MG63 (cell line): ENCODE results near the gene ALDH7A1. TPM values are rescaled to one million over a fixed set of nuclear protein-coding genes. Genes with fewer than 3 reads are reported as not detected.
"Not testable (repeated sequence)": the region's sequence is repeated elsewhere in the genome, so short reads cannot be mapped to it uniquely, and the experiment has no call there.

Experiments used
- DNase-seq: peaks from one replicate; pipeline ENCODE4 v3.0.0-alpha.2; 2020
- H3K27me3 ChIP-seq: fragments of 250-450 bp; sonication (Bioruptor Pico); 2 replicates; pipeline ENCODE4 v1.5.1; 2020; ENCODE audit warnings: mild to moderate bottlenecking, moderate library complexity
- H3K36me3 ChIP-seq: fragments of 250-450 bp; sonication (Bioruptor Pico); 2 replicates; pipeline ENCODE4 v1.5.1; 2020; ENCODE audit warnings: mild to moderate bottlenecking, moderate library complexity
- H3K4me3 ChIP-seq: fragments of 250-450 bp; sonication (Bioruptor Pico); 2 replicates; pipeline ENCODE4 v1.5.1; 2020; ENCODE audit warnings: mild to moderate bottlenecking, moderate library complexity
- H3K9me3 ChIP-seq: fragments of 250-450 bp; sonication (Bioruptor Pico); 2 replicates; pipeline ENCODE4 v1.5.1; 2020; ENCODE audit warnings: mild to moderate bottlenecking, moderate library complexity
- total RNA-seq: library from RNA; depleted of rRNA; stranded (reverse); fragments of >200 nt; shearing (Covaris generic); gene quantifications from 2 replicates; pipeline ENCODE4 v1.2.3, GENCODE V29; 2014; ENCODE audit warnings: low replicate concordance

Gene ALDH7A1
- total RNA-seq, 1 experiment from 2014 or later = 103 TPM

DNA sequence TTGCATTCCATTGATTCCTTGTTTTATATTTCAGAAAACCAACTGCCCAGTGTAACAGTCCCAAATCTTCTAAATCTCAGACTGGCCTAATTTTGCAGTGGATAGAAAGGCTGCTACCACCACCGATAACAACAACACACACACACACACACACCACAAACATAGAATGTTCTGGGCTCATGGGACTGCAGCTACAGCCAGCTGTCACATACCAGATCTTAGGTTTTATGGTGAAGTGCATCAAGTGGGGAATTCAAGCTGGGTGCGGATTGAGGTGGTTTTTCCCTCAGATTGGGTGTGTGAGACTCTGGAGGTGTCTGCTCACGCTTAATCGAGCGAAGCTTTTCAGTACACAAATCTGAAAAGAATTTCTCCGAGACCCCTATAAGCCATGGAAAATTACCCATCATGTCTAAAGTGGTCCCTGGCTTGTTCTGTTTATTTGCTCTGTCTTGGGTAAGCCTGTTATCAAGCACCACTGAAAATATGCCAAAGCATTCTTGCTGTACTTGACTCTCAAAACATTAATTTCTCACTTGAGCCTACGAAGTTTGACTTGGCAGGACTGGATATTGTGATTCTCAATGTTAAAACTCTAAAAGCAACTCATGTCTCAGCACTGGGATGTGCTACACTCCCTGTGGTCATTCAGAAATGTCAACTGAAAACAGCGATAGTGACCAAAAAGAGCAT lies 71.1 kb downstream of the ALDH7A1 start:
- H3K4me3 ChIP-seq = no peak overlapping the region
- no peaks in the 10 kb centered on the region for H3K9me3 ChIP-seq
- DNase-seq = no peak
- no peaks in the 10 kb centered on the region for H3K27me3 ChIP-seq
- H3K36me3 ChIP-seq = no peaks in the 10 kb centered on the region

DNA sequence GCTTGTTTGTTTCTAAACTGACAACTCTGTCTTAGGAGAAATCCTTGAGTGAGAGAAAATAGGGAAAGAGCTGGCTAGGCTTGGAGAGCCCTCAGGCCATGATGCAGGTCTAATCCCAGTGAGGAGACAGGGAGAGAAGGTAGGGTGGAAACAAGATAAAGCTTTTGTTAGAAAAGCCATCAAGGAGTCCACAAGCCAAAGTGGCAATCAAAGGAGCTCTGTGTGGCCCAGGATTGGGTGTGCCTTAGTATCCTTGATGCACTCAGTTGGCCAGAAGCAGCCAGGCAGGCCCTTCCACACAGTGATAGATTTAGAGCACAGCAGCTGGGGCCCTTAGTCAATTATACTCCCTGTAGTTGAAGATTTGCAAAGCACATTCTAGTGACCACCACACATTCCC lies 73.9 kb downstream of the ALDH7A1 start:
- no peaks in the 10 kb centered on the region for H3K9me3 ChIP-seq
- no peak for DNase-seq
- no peaks in the 10 kb centered on the region for H3K27me3 ChIP-seq
- H3K4me3 ChIP-seq = no peak overlapping the region
- no peaks in the 10 kb centered on the region for H3K36me3 ChIP-seq

DNA sequence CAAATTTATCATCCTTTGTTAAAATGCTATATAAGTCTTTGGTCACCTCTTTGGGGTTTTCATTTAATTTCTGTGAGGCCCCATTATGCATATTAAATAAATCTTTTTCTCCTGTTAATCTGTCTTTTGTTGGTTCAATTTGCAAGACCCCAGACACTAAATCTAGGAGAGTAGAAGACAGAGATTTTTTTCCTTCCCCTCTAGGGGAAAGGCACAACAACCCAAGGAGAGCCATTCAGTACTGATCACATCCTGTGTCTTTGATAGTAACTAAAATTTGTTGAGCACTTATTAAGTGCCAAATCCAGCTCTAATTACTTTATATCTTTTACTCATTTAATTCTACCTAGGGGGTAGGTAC lies 74.4 kb downstream of the ALDH7A1 start:
- no peak overlapping the region for H3K4me3 ChIP-seq
- DNase-seq = no peak
- no peaks in the 10 kb centered on the region for H3K9me3 ChIP-seq
- H3K36me3 ChIP-seq = no peaks in the 10 kb centered on the region
- no peaks in the 10 kb centered on the region for H3K27me3 ChIP-seq

DNA sequence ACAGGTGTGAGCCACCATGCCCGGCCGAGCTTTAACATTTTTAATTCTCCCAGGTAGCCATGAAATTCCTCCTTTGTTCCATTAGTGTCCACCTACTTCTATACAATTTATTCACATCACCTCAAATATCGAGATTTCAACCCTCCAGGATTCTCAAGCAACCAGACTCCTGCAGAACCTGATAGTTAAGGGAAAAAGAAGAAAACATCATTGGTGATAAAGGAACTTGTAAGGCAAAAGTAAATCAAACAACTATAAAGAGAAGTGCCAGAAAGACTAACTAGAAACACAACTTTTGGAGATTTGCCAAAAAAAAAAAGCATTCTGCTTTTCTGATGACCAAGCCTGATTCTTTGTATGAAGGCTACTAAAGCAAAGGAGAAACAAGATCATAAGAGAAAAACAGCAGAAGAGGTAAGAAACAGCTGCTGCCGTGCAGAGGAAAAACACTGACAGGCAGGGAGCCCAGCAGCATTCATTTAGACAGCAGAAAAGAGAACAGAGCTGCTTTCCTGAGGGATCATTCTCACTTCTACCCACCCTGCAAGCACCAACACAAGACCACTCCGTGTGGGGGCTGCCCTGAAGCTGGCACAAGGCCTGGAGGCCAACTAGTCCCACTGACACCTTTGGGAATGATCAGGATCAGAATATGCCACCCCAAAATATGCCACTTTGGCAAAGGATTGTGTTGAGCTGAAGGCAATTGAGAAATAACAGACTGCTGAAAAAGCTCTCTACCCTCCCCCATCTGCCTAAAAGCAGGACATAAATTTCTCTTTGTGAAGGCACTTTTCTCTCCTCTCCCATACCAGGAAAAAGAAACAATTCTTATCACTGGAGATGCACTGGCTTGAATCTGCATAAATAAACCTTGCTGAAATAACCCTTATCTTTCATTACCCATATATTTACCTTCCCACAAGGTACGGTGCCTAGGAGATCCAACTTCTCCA lies 75.1 kb downstream of the ALDH7A1 start:
- Histone ChIP-seq H3K27me3 (no peaks in the 10 kb centered on the region), H3K4me3 (no peak overlapping the region), H3K9me3 (no peaks in the 10 kb centered on the region), H3K36me3 (no peaks in the 10 kb centered on the region)
- DNase-seq = no peak

DNA sequence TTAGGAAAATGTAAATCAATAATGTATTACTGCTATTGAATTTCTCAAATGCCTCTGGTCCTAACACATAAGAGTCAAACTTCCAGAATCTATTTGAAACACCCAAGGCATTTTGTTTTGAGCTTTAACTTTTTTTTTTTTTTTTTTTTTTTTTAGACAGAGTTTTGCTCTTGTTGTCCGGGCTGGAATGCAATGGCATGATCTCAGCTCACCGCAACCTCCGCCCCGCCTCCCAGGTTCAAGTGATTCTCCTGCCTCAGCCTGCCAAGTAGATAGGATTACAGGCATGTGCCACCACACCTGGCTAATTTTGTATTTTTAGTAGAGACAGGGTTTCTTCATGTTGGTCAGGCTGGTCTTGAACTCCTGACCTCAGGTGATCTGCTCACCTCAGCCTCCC lies 75.8 kb downstream of the ALDH7A1 start:
- DNase-seq = not testable (repeated sequence)

DNA sequence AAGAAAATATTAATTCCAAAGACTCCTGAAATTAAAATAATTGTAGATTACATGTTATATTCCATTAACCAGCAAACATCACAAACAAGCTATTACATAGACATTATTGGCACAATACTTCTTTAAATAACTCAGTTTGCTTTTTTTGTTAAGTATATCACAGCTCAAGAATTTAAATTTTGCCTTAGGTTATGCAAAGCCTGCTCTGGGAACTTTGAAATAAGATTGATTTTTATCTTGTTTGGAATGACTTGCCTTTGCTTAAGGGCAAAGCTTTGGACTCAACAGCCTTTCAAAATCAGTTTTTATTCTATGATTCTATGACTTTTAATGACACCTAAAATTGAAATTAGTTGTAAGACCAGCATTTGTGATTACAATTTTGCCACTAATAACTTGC lies 78.2 kb downstream of the ALDH7A1 start:
- no peak for DNase-seq

More for the DNA sequence above, 75.8 kb downstream of the ALDH7A1 start:
- not testable (repeated sequence) for H3K36me3 ChIP-seq, H3K4me3 ChIP-seq, H3K27me3 ChIP-seq, H3K9me3 ChIP-seq

DNA sequence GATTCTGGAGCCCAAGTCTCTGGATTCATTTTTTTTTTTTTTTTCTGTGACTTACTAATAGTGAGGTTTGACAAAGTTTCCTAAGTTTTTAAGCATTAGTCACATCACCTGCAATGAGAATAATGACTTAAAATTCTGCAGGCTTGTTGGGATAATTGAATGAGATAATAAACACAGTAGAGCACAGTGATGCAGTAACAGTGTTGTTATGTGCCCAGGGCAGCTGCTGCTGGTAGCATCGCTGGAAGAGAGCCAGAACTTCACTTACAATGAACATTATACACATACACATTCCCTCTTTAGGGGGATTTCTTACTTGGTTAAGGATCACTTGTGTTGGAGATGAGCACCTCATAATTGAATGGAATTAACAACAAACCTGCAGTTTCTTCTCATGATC lies 78.9 kb downstream of the ALDH7A1 start:
- no peaks in the 10 kb centered on the region for H3K36me3 ChIP-seq
- no peak for DNase-seq

More for the DNA sequence above, 78.2 kb downstream of the ALDH7A1 start:
- Histone ChIP-seq H3K9me3 (no peaks in the 10 kb centered on the region), H3K4me3 (no peak overlapping the region), H3K36me3 (no peaks in the 10 kb centered on the region), H3K27me3 (no peaks in the 10 kb centered on the region)

DNA sequence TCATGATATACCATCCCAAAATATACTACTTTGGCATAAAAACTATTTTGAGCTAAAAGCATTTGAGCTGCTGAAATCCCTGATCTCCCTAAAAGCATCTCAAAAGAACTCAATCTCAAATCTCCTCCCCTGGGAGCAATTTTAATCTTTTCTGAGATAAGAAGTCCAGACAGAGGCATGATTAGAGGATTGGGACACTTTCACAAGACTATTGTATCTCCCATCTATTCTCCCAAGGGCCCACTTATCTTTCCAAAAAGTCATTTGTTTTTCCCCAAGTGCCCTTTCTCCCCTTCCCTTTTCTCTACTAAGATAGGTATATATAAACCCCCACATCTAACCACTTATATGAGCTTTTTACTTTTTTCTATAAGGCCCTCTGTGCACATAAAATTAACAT lies 79.7 kb downstream of the ALDH7A1 start:
- no peaks in the 10 kb centered on the region for H3K9me3 ChIP-seq
- H3K4me3 ChIP-seq = no peak overlapping the region
- H3K36me3 ChIP-seq = no peaks in the 10 kb centered on the region
- no peak for DNase-seq
- H3K27me3 ChIP-seq = no peaks in the 10 kb centered on the region

More for the DNA sequence above, 78.9 kb downstream of the ALDH7A1 start:
- Histone ChIP-seq H3K27me3 (no peaks in the 10 kb centered on the region), H3K4me3 (no peak overlapping the region), H3K9me3 (no peaks in the 10 kb centered on the region)

DNA sequence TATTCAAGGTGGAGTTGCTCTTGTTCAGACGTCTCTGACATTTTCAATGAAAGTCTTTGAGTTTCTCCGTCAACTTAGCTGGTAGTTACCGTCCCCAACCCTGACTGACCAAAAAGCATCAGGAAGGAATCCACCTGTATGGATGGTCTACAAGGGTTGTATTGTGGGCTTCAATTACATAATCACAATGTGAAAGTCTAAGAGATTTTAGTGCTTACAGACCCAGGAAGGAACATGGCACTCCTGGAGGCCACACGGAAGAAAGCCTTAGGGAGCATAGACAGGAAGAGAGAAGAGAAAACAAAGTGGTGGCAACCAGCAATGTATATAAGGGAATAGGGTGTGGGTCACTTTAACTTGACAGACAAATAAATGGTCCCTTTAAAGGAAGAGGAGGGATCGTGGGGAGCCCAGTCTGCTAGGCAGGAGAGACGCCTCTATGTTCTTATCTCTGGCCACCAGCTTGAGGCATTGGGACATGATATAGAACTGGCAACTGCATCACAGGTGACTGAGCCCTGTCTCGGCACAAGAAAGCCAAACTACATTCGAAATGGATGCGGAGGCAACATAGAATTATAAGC lies 80.4 kb downstream of the ALDH7A1 start:
- H3K27me3 ChIP-seq = no peaks in the 10 kb centered on the region
- DNase-seq = no peak
- no peaks in the 10 kb centered on the region for H3K36me3 ChIP-seq
- H3K4me3 ChIP-seq = no peak overlapping the region
- H3K9me3 ChIP-seq = no peaks in the 10 kb centered on the region

DNA sequence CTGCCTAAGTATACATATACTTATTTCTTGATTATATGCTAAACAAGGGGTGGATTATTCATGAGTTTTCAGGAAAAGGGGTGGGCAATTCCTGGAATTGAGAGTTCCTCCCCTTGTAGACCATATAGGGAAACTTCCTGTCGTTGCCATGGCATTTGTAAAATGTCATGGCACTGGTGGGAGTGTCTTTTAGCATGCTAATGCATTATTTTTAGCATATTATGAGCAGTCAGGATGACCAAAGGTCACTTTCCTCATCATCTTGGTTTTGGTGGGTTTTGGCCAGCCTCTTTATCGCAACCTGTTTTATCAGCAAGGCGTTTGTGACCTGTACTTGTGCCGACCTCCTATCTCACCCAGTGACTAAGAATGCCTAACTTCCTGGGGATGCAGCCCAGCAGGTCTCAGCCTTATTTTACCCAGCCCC lies 80.9 kb downstream of the ALDH7A1 start:
- no peak for DNase-seq
- Histone ChIP-seq H3K36me3 (no peaks in the 10 kb centered on the region), H3K4me3 (no peak overlapping the region), H3K9me3 (no peaks in the 10 kb centered on the region), H3K27me3 (no peaks in the 10 kb centered on the region)

DNA sequence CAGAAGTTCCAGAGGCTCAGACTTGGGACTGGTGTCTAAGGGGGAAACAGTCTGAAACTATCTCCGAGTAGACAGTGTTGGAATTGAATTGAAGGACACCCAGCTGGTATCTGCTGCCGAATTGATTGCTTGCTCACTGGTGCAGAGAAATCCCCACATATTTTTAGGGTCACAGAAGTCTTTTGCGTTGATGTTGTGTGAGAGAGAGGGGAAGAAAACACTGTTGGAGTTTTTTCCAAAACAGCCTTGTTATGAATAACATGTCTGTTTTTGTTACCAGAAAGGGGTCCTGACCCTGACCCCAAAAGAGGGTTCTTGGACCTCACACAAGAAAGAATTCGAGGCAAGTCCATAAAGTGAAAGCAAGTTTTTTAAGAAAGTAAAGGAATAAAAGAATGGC lies 81.3 kb downstream of the ALDH7A1 start:
- Histone ChIP-seq H3K36me3 (no peaks in the 10 kb centered on the region), H3K27me3 (no peaks in the 10 kb centered on the region), H3K9me3 (no peaks in the 10 kb centered on the region), H3K4me3 (no peak overlapping the region)
- DNase-seq = no peak

DNA sequence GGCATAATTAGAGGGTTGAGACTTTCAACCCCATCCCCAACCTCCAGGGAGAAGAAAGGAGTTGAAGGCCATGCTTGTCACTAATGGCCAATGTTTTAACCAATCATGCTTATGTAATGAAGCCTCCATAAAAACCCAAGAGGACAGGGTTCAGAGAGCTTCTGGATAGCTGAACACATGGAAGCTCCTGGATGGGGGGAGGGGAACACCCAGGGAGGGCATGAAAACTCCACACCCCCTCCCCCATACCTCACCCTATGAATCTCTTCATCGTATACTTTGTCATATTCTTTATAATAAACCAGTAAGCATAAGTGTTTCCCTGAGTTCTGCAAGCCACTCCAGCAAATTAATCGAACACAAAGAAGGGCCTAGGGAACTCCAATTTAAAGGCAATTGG lies 81.7 kb downstream of the ALDH7A1 start:
- no peaks in the 10 kb centered on the region for H3K36me3 ChIP-seq
- H3K27me3 ChIP-seq = no peaks in the 10 kb centered on the region
- no peak overlapping the region for H3K4me3 ChIP-seq
- no peaks in the 10 kb centered on the region for H3K9me3 ChIP-seq
- DNase-seq = no peak

DNA sequence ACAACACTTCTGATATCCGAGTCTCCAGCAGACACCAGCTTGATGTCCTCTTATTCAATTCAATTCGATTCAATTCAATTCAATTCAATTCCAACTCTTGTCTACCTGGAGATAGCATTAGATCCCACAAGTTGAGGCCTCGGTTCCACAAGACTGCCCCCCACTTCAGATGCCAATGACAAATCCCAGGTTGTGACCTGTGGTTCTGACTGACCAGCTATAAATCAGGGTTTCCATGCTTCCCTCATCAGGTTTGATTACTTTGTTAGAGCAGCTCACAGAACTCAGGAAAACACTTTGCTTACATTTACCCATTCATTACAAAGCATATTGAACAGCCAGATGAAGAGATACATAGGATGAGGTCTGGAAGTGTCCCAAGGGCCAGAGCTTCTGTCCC lies 82.6 kb downstream of the ALDH7A1 start:
- H3K36me3 ChIP-seq = no peaks in the 10 kb centered on the region
- H3K4me3 ChIP-seq = no peak overlapping the region
- H3K27me3 ChIP-seq = no peaks in the 10 kb centered on the region
- no peak for DNase-seq
- no peaks in the 10 kb centered on the region for H3K9me3 ChIP-seq

DNA sequence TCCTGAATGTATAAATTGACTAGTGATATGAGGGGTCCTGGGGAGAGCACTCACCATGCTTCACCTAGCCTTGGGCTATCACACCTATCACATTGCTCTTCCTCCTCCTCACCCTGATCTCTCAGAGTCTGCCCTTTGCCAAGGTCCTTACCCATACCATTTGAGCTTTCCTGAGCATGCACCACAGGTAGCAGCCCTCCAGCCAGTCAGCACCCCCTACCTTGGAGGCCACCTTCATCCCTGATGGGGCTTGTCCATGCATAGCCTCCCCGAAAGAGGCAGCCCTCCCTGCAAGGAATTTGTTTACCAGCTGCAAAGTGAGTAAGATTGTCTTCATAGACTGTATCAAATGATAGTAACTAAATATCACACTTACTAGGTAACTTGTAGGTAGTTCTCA lies 83.1 kb downstream of the ALDH7A1 start:
- Histone ChIP-seq H3K4me3 (no peak overlapping the region), H3K27me3 (no peaks in the 10 kb centered on the region), H3K36me3 (no peaks in the 10 kb centered on the region), H3K9me3 (no peaks in the 10 kb centered on the region)
- no peak for DNase-seq

DNA sequence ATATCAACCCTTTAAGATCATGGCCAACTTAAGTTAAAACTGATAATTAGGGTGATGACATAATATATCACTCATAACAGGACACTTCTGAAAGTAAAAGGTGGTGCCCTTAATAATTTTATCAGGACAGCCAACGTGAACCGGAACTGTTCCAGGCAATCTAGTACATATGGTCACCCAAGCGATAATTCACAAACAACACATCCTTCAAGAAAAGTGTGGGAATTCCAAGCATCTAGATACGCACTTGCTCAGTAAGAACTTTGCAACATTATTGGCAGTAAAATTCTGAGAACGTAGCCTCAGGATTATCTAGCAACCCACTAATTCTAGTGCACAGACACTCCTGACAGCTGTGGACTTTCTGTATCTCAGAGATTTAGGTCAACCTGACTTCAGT lies 85.7 kb downstream of the ALDH7A1 start:
- Histone ChIP-seq H3K9me3 (no peaks in the 10 kb centered on the region), H3K27me3 (no peaks in the 10 kb centered on the region), H3K4me3 (no peak overlapping the region), H3K36me3 (no peaks in the 10 kb centered on the region)
- DNase-seq = no peak

DNA sequence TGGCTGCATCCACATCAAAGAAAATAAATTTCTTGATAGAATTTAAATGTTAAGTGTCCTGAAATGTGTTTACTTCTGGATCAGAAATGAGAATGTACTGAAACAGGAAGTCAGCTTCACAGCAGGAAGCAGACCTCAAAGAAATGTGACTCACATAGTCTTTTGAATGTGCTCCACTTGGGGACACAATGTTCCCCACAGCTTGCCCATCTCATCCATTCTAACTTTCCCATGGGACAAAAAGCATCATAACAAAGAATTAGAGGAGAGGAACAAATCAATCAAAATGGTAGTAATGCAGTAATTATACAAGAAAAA lies 86.1 kb downstream of the ALDH7A1 start:
- no peak for DNase-seq
- Histone ChIP-seq H3K9me3 (no peaks in the 10 kb centered on the region), H3K4me3 (no peak overlapping the region), H3K36me3 (no peaks in the 10 kb centered on the region), H3K27me3 (no peaks in the 10 kb centered on the region)

DNA sequence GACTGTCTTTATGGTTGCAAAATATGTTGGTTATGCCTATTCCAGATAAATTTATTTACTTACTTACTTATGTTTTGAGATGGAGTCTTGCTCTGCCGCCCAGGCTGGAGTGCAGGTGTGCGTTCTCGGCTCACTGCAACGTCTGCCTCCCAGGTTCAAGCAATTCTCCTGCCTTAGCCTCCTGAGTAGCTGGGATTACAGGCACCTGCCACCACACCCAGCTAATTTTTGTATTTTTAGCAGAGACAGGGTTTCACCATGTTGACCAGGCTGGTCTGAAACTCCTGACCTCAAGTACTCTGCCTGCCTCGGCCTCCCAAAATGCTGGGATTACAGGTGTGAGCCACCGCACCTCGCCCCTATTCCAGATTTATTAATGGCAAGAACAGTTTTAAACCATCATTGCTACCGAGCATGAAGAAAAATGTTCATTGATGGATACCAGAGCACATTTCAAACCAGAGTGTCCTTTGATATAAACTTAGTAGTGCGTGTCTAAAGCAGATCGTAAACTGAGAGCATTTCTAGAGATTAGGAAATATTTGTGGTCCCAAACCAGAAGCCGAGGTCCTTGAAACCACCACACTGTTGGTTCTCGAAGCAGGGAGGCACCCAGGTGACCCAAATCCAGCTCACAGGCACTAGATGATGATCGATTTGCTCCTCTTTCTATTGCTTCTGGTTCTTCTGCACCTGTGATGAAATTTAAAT lies 86.6 kb downstream of the ALDH7A1 start:
- H3K27me3 ChIP-seq = no peaks in the 10 kb centered on the region
- H3K9me3 ChIP-seq = no peaks in the 10 kb centered on the region
- no peak for DNase-seq
- H3K4me3 ChIP-seq = no peak overlapping the region
- no peaks in the 10 kb centered on the region for H3K36me3 ChIP-seq
